HepG2 (cell line): ENCODE data around the gene KISS1. TPM values are rescaled to one million over a fixed set of nuclear protein-coding genes. Genes with fewer than 3 reads are reported as not detected.

Experiments
- ATAC-seq: fragments of 200-7000 bp; cut with Tn5 transposase; 3 replicates; pipeline ENCODE4 v1.9.1; 2020; ENCODE audit warnings: mild to moderate bottlenecking, moderate library complexity
- BruUV-seq: library from RNA; stranded (reverse); fragments of 400-500 nt; replicated peaks from 2 replicates; lab custom pipeline; 2021; lab: Mats Ljungman, UMichigan
- CTCF ChIA-PET: fragments of 300-600 bp; formaldehyde crosslinking; extraction: SDS; loops from one replicate; lab custom pipeline; 2021; ENCODE audit warnings: low total read pairs, inconsistent platforms, low intra/inter-chr PET ratio; lab: Yijun Ruan, JAX
- POLR2A ChIA-PET: fragments of 350-600 bp; sonication (Branson Sonifier 250); formaldehyde crosslinking; loops from one replicate; lab custom pipeline; 2020; ENCODE audit warnings: antibody characterized with exemption, inconsistent platforms; lab: Yijun Ruan, JAX
- DNase-seq: peaks from one replicate; pipeline ENCODE4 v3.0.0-alpha.2; 2015; ENCODE audit warnings: low spot score
- FAIRE-seq: peaks from 3 replicates; lab custom pipeline; 2011; peaks lifted over from hg19 to GRCh38; lab: Jason Lieb, UNC
- H2AFZ ChIP-seq: one replicate; pipeline ENCODE4 v1.6.1; 2011; ENCODE audit warnings: low read length, inconsistent platforms
- H3K27ac ChIP-seq: fragments of 300-600 bp; 3 replicates; pipeline ENCODE4 v1.8.0; 2011; ENCODE audit warnings: mixed run types, mild to moderate bottlenecking, mixed read lengths, low read length, inconsistent platforms; ENCODE audit not compliant: insufficient read depth; ENCODE audit errors: extremely low read length
- H3K27me3 ChIP-seq, 2 experiments: fragments of 200-600 bp in 1 of 2; 2 replicates in 1 of 2; 3 replicates in 1 of 2; pipeline versions ENCODE4 v1.6.0 to v1.8.0; 2011; ENCODE audit warnings: low read length in 2 of 2, mild to moderate bottlenecking in 2 of 2, moderate library complexity in 2 of 2, inconsistent platforms in 1 of 2; ENCODE audit not compliant: insufficient read depth in 2 of 2, control insufficient read depth in 1 of 2
- H3K36me3 ChIP-seq, 2 experiments: fragments of 200-600 bp in 1 of 2; replicated peaks in 1 of 2; 2 replicates in 1 of 2; 3 replicates in 1 of 2; pipeline versions ENCODE4 v1.5.1 to v1.8.0; 2011; ENCODE audit warnings: low read length in 2 of 2, inconsistent platforms in 1 of 2; ENCODE audit not compliant: insufficient read depth in 2 of 2, control insufficient read depth in 1 of 2
- H3K4me1 ChIP-seq: 2 replicates; pipeline ENCODE4 v1.5.1; 2012; ENCODE audit warnings: low read length, inconsistent platforms; ENCODE audit not compliant: insufficient read depth
- H3K4me2 ChIP-seq: 2 replicates; pipeline ENCODE4 v1.6.0; 2011; ENCODE audit warnings: low read depth, low read length, inconsistent platforms
- H3K4me3 ChIP-seq, 3 experiments: fragments of 200-600 bp in 1 of 3; sonication (generic), shearing (Covaris generic) in 1 of 3; replicated peaks in 1 of 3; 2 replicates each; pipeline ENCODE4 v1.5.1; 2011 to 2016; ENCODE audit warnings: low read length in 3 of 3, inconsistent platforms in 2 of 3, low read depth in 2 of 3, mild to moderate bottlenecking in 2 of 3, control low read depth in 1 of 3, mixed read lengths in 1 of 3; ENCODE audit not compliant: insufficient read depth in 1 of 3
- H3K79me2 ChIP-seq: one replicate; pipeline ENCODE4 v1.6.1; 2011; ENCODE audit warnings: low read length, inconsistent platforms; ENCODE audit not compliant: insufficient read depth
- H3K9ac ChIP-seq: 2 replicates; pipeline ENCODE4 v1.6.0; 2011; ENCODE audit warnings: mild to moderate bottlenecking, low read depth, low read length, inconsistent platforms; ENCODE audit not compliant: insufficient read depth
- H3K9me3 ChIP-seq: 2 replicates; pipeline ENCODE4 v1.5.1; 2012; ENCODE audit warnings: mild to moderate bottlenecking, low read length
- H4K20me1 ChIP-seq: 2 replicates; pipeline ENCODE4 v1.6.0; 2011; ENCODE audit warnings: inconsistent platforms, mild to moderate bottlenecking, low read length, moderate library complexity; ENCODE audit not compliant: insufficient read depth
- ARID4A ChIP-seq: sonication (generic); formaldehyde crosslinking; IDR thresholded peaks from 2 replicates; pipeline ENCODE4 v1.5.0; 2020; ENCODE audit warnings: mild to moderate bottlenecking, missing genetic modification reagents, borderline replicate concordance
- ELK4 ChIP-seq: sonication (generic); formaldehyde crosslinking; IDR thresholded peaks from 2 replicates; pipeline ENCODE4 v1.9.0; 2021; ENCODE audit warnings: missing genetic modification reagents, borderline replicate concordance
- ISL2 ChIP-seq: sonication (generic); formaldehyde crosslinking; IDR thresholded peaks from 2 replicates; pipeline ENCODE4 v1.5.0; 2020; ENCODE audit warnings: missing genetic modification reagents
- NFKB2 ChIP-seq: sonication (generic); formaldehyde crosslinking; IDR thresholded peaks from 2 replicates; pipeline ENCODE4 v1.4.0; 2020; ENCODE audit warnings: missing genetic modification reagents, borderline replicate concordance
- NPAS2 ChIP-seq: sonication (generic); formaldehyde crosslinking; IDR thresholded peaks from 2 replicates; pipeline ENCODE4 v1.8.0; 2022; ENCODE audit warnings: mild to moderate bottlenecking, missing genetic modification reagents, borderline replicate concordance
- NR2F6 ChIP-seq, 2 experiments: IDR thresholded peaks; 2 replicates each; pipeline ENCODE4 v1.6.1; 2016; ENCODE audit warnings: antibody characterized with exemption in 1 of 2, mild to moderate bottlenecking in 1 of 2
- NR3C1 ChIP-seq: sonication (generic); formaldehyde crosslinking; IDR thresholded peaks from 2 replicates; pipeline ENCODE4 v1.4.0; 2020; ENCODE audit warnings: missing genetic modification reagents
- PRPF4 ChIP-seq: fragments of 200-400 bp; formaldehyde crosslinking; IDR thresholded peaks from 2 replicates; pipeline ENCODE4 v1.6.1; 2016; ENCODE audit warnings: low read length, low read depth; ENCODE audit not compliant: poor library complexity, severe bottlenecking
- RXRB ChIP-seq: IDR thresholded peaks from 2 replicates; pipeline ENCODE4 v1.6.1; 2016; ENCODE audit warnings: borderline replicate concordance, missing genetic modification reagents, missing compliant biosample characterization
- SCMH1 ChIP-seq: sonication (generic); formaldehyde crosslinking; IDR thresholded peaks from 2 replicates; pipeline ENCODE4 v1.9.0; 2021; ENCODE audit warnings: missing genetic modification reagents, mild to moderate bottlenecking, borderline replicate concordance
- ZNF274 ChIP-seq: sonication (generic); formaldehyde crosslinking; IDR thresholded peaks from 2 replicates; pipeline ENCODE4 v1.5.1; 2020; ENCODE audit warnings: mild to moderate bottlenecking, missing genetic modification reagents
- ZNF569 ChIP-seq: sonication (generic); formaldehyde crosslinking; IDR thresholded peaks from 2 replicates; pipeline ENCODE4 v1.5.0; 2020; ENCODE audit warnings: mild to moderate bottlenecking, missing genetic modification reagents, moderate library complexity, borderline replicate concordance
- ZNF800 ChIP-seq: sonication (generic); formaldehyde crosslinking; IDR thresholded peaks from 2 replicates; pipeline ENCODE4 v1.4.0; 2020; ENCODE audit warnings: missing genetic modification reagents
- WGBS: methylation state at CpG from one replicate; pipeline ENCODE4 v1.1.6; 2017; ENCODE audit warnings: low lambda C conversion rate; 5-methylcytosine and 5-hydroxymethylcytosine counted together
- in situ Hi-C: cut with HindIII; loops from 2 replicates; pipeline ENCODE4 v1.10.0; 2017; ENCODE audit warnings: low pct_unique_long_range_greater_than_20kb; ENCODE audit not compliant: extremely low pct_ligation_motif_present
- intact Hi-C: fragments of 100-400 bp; cut with micrococcal nuclease; formaldehyde crosslinking; loops from one replicate; pipeline ENCODE4 v1.10.0; 2022; ENCODE audit not compliant: unreplicated experiment
- polyA plus RNA-seq, 8 experiments: library from polyadenylated mRNA; depleted of rRNA in 3 of 8; stranded (reverse) in 7 of 8; unstranded in 1 of 8; fragments of >200 nt; fragmentation: Illumina TruSeq in 4 of 8; extraction: Trizol in 4 of 8; gene quantifications; 2 replicates each; pipeline versions ENCODE4 v1.2.1 to v1.2.3, GENCODE V29; 2011 to 2016; ENCODE audit warnings: low read depth in 4 of 8, missing spikeins in 1 of 8, mixed read lengths in 1 of 8; ENCODE audit not compliant: insufficient read depth in 1 of 8
- total RNA-seq, 5 experiments: library from RNA; depleted of rRNA; stranded (reverse); fragments of >200 nt; fragmentation: Illumina TruSeq; extraction: Trizol; gene quantifications; 2 replicates each; pipeline ENCODE4 v1.2.3, GENCODE V29; 2016; ENCODE audit warnings: low read depth in 1 of 5
- TF ChIP-seq, protein P1 (sequence below): sonication (generic); formaldehyde crosslinking; IDR thresholded peaks from 2 replicates; pipeline ENCODE4 v1.5.0; 2020; ENCODE audit warnings: missing genetic modification reagents

The KISS1 gene
- total and polyA plus RNA-seq, 2 of the 13 experiments (the other 11 are each of a cell fraction or from before 2014, with no cell fraction given): 0.24 to 0.80 TPM

- H3K9me3 ChIP-seq: no peaks in the 10 kb centered on the region
- ATAC-seq (peak; percentile 48), DNase-seq (no peak), FAIRE-seq (no peak)
- no peaks in the 10 kb centered on the region for H3K36me3 ChIP-seq
- H3K9ac ChIP-seq: peak within 1 kb of the TSS; percentile 63
- ChIA-PET POLR2A (interaction anchor here (1.3 to 1.9 kb wide), 7 partner anchors 8 to 364 kb away, joined by 3 to 8 read pairs (median 5); partner anchors contain the start of genes GOLT1A, MDM4 and SNRPE), CTCF (no interaction called here)
- H4K20me1 ChIP-seq: no peaks in the 10 kb centered on the region
- in situ Hi-C loops (no loop called here), intact Hi-C loops (loop anchor here (10.0 kb wide), 1 partner anchor 223 kb away; no protein-coding TSS in a partner anchor)
- H3K27ac ChIP-seq: peak within 1 kb of the TSS; percentile 38
- no CpG with 5 or more reads among the region's 94 CpGs for WGBS
- no peaks in the 10 kb centered on the region for H3K79me2 ChIP-seq
- peaks cover 46% of the 10 kb centered on the region for H3K4me1 ChIP-seq
- no peak within 1 kb of the TSS for H2AFZ ChIP-seq
- H3K4me2 ChIP-seq: peak within 1 kb of the TSS; percentile 77
- no TSS peak for BruUV-seq
- peaks cover 0 to 2% of the 10 kb centered on the region in 2 experiments; a peak in 3 of 5 replicates for H3K27me3 ChIP-seq
- H3K4me3 ChIP-seq: peak within 1 kb of the TSS; percentile 61 to 82 (median 72)
- TF ChIP-seq ELK4 (CRISPR knock-in tag) (no peak), ISL2 (CRISPR knock-in tag) (peak; percentile 14; the same call in 1 of the 2 replicates), PRPF4 (no peak), ZNF569 (CRISPR knock-in tag) (no peak), RXRB (no peak), ZNF274 (no peak), NR3C1 (CRISPR knock-in tag) (no peak), NR2F6 (IDR thresholded peaks at IDR 0.05) (no peak), NR2F6 (CRISPR knock-in tag; IDR thresholded peaks at IDR 0.05) (no peak), SCMH1 (CRISPR knock-in tag) (no peak), NPAS2 (CRISPR knock-in tag) (no peak), ZNF800 (CRISPR knock-in tag) (0 out of 2 replicates have a peak, but pooled peaks have one; percentile 10), ARID4A (peak; percentile 67; the same call in 1 of the 2 replicates), NFKB2 (CRISPR knock-in tag) (0 out of 2 replicates have a peak, but pooled peaks have one; percentile 25)
- TF ChIP-seq, protein P1, sequence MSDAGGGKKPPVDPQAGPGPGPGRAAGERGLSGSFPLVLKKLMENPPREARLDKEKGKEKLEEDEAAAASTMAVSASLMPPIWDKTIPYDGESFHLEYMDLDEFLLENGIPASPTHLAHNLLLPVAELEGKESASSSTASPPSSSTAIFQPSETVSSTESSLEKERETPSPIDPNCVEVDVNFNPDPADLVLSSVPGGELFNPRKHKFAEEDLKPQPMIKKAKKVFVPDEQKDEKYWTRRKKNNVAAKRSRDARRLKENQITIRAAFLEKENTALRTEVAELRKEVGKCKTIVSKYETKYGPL: no peak
Observed at GRCh38 chr1:204151552-204152309, 44.6 kb downstream of the KISS1 start, which contains the start of gene ETNK2. Gene ETNK2 (minus strand): TSS chr1:204152044. CDS start chr1:204151852, 192 bp downstream.
